Neuronal stem cell (in vitro differentiated cells): ENCODE data around the gene ZNF345.

Experiments used
- DNase-seq: peaks from one replicate; pipeline ENCODE4 v3.0.0-alpha.2; 2013; ENCODE audit warnings: low spot score
- H2AFZ ChIP-seq: one replicate; pipeline ENCODE4 v1.6.1; 2013; ENCODE audit warnings: mild to moderate bottlenecking, low read length, inconsistent platforms
- H2AK5ac ChIP-seq: 2 replicates; pipeline ENCODE4 v1.6.1; 2013; ENCODE audit warnings: low read depth, mild to moderate bottlenecking, inconsistent platforms, low read length, moderate library complexity, mixed read lengths
- H2BK120ac ChIP-seq: 2 replicates; pipeline ENCODE4 v1.6.1; 2013; ENCODE audit warnings: low read depth, mild to moderate bottlenecking, inconsistent platforms, low read length, moderate library complexity, mixed read lengths
- H2BK12ac ChIP-seq: one replicate; pipeline ENCODE4 v1.6.1; 2013; ENCODE audit warnings: low read length, inconsistent platforms
- H2BK15ac ChIP-seq: 2 replicates; pipeline ENCODE4 v1.6.1; 2013; ENCODE audit warnings: mild to moderate bottlenecking, low read length, inconsistent platforms, mixed read lengths
- H2BK5ac ChIP-seq: one replicate; pipeline ENCODE4 v1.6.1; 2013; ENCODE audit warnings: inconsistent platforms, mild to moderate bottlenecking, low read length, moderate library complexity
- H3K14ac ChIP-seq: one replicate; pipeline ENCODE4 v1.6.1; 2013; ENCODE audit warnings: low read length, inconsistent platforms
- H3K18ac ChIP-seq: 2 replicates; pipeline ENCODE4 v1.6.1; 2013; ENCODE audit warnings: low read length, inconsistent platforms
- H3K23ac ChIP-seq: 2 replicates; pipeline ENCODE4 v1.6.1; 2013; ENCODE audit warnings: low read depth, mild to moderate bottlenecking, mixed read lengths, low read length, inconsistent platforms; ENCODE audit not compliant: poor library complexity
- H3K27ac ChIP-seq: replicated peaks from 3 replicates; pipeline ENCODE4 v1.5.1; 2013; ENCODE audit warnings: low read length, inconsistent platforms
- H3K27me3 ChIP-seq, 3 experiments: 2 replicates each; pipeline ENCODE4 v1.6.1; 2013; ENCODE audit warnings: low read length in 3 of 3, mild to moderate bottlenecking in 2 of 3, inconsistent platforms in 1 of 3, low read depth in 1 of 3, mixed read lengths in 1 of 3, moderate library complexity in 1 of 3; ENCODE audit not compliant: control insufficient read depth in 3 of 3, insufficient read depth in 3 of 3
- H3K36me3 ChIP-seq, 2 donors: replicated peaks in 1 of 2; 2 replicates each; pipeline ENCODE4 v1.6.1; 2013; ENCODE audit warnings: low read length in 2 of 2; ENCODE audit not compliant: control insufficient read depth in 2 of 2, insufficient read depth in 2 of 2
- H3K4ac ChIP-seq: 2 replicates; pipeline ENCODE4 v1.6.1; 2013; ENCODE audit warnings: inconsistent platforms, mild to moderate bottlenecking, low read length, moderate library complexity
- H3K4me1 ChIP-seq, 2 donors: 1 replicate in 1 of 2; 2 replicates in 1 of 2; pipeline ENCODE4 v1.6.1; 2013; ENCODE audit warnings: low read length in 2 of 2, low read depth in 1 of 2; ENCODE audit not compliant: control insufficient read depth in 2 of 2, insufficient read depth in 1 of 2
- H3K4me2 ChIP-seq: one replicate; pipeline ENCODE4 v1.6.1; 2013; ENCODE audit warnings: mild to moderate bottlenecking, low read length, inconsistent platforms; ENCODE audit not compliant: insufficient read depth, poor library complexity, severe bottlenecking
- H3K4me3 ChIP-seq, 2 donors: 2 replicates each; pipeline ENCODE4 v1.5.1; 2013; ENCODE audit warnings: low read length in 2 of 2, mild to moderate bottlenecking in 2 of 2, inconsistent platforms in 1 of 2, moderate library complexity in 1 of 2
- H3K79me1 ChIP-seq: one replicate; pipeline ENCODE4 v1.6.1; 2013; ENCODE audit warnings: low read depth, mild to moderate bottlenecking, inconsistent platforms, low read length, moderate library complexity
- H3K9ac ChIP-seq: one replicate; pipeline ENCODE4 v1.6.1; 2013; ENCODE audit warnings: mild to moderate bottlenecking, low read depth, low read length, inconsistent platforms; ENCODE audit not compliant: poor library complexity
- H3K9me3 ChIP-seq, 2 donors: replicated peaks in 1 of 2; 2 replicates each; pipeline versions ENCODE3 to v1.6.1; 2013; ENCODE audit warnings: low read length in 2 of 2, mild to moderate bottlenecking in 2 of 2, inconsistent platforms in 1 of 2, low read depth in 1 of 2, mixed read lengths in 1 of 2, moderate library complexity in 1 of 2; ENCODE audit not compliant: control insufficient read depth in 2 of 2, insufficient read depth in 1 of 2
- H4K8ac ChIP-seq: one replicate; pipeline ENCODE4 v1.6.1; 2013; ENCODE audit warnings: low read depth, mild to moderate bottlenecking, inconsistent platforms, low read length, moderate library complexity
- H4K91ac ChIP-seq: one replicate; pipeline ENCODE4 v1.6.1; 2013; ENCODE audit warnings: low read length, low read depth, mild to moderate bottlenecking, inconsistent platforms; ENCODE audit not compliant: poor library complexity
- WGBS, 2 donors: extraction: QIAGEN DNeasy Blood & Tissue Kit; methylation state at CpG; one replicate each; pipeline ENCODE4 v1.1.7; 2013; ENCODE audit warnings: missing lambda C conversion rate in 2 of 2, mixed read lengths in 1 of 2; ENCODE audit not compliant: insufficient read length in 2 of 2, insufficient replicate concordance in 1 of 2; ENCODE audit errors: extremely low coverage in 2 of 2; 5-methylcytosine and 5-hydroxymethylcytosine counted together

ZNF345 gene

GRCh38 chr19:36821758-36822157 is 28.9 kb upstream of the ZNF345 start:
- no peaks in the 10 kb centered on the region for H3K4me1 ChIP-seq
- no CpG with 5 or more reads among the region's 5 CpGs for WGBS, 2 donors
- H3K14ac ChIP-seq: no peak overlapping the region
- H2AFZ ChIP-seq: no peak overlapping the region
- H2AK5ac ChIP-seq: no peak overlapping the region
- H3K4me3 ChIP-seq: no peak overlapping the region
- H3K4ac ChIP-seq: no peak overlapping the region
- H3K23ac ChIP-seq: no peak overlapping the region
- no peak overlapping the region for H3K18ac ChIP-seq
- H3K79me1 ChIP-seq: no peaks in the 10 kb centered on the region
- no peak overlapping the region for H4K8ac ChIP-seq
- peaks cover 38 to 95% of the 10 kb centered on the region in 2 donors for H3K9me3 ChIP-seq
- H2BK120ac ChIP-seq: no peak overlapping the region
- H2BK15ac ChIP-seq: no peak overlapping the region
- H3K27me3 ChIP-seq: no peaks in the 10 kb centered on the region
- H4K91ac ChIP-seq: no peak overlapping the region
- H3K27ac ChIP-seq: no peak overlapping the region
- H2BK12ac ChIP-seq: no peak overlapping the region
- no peak for DNase-seq
- H3K4me2 ChIP-seq: no peak overlapping the region
- no peak overlapping the region for H3K9ac ChIP-seq
- H2BK5ac ChIP-seq: no peak overlapping the region
- peaks cover 26 to 78% of the 10 kb centered on the region in 2 donors for H3K36me3 ChIP-seq

GRCh38 chr19:36833430-36833829 is 17.2 kb upstream of the ZNF345 start:
- H3K9ac ChIP-seq: no peak overlapping the region

GRCh38 chr19:36837176-36837905 is 13.3 kb upstream of the ZNF345 start:
- Histone ChIP-seq H2BK120ac (no peak overlapping the region), H2BK5ac (no peak overlapping the region), H3K4me1 (peaks cover 0 to 1% of the 10 kb centered on the region in 2 donors), H3K4me2 (peak overlapping the region; percentile 71), H2AFZ (peak overlapping the region; percentile 88), H3K9me3 (peaks cover 6 to 65% of the 10 kb centered on the region in 2 donors), H3K4ac (no peak overlapping the region), H4K8ac (peak overlapping the region; percentile 83), H3K79me1 (peaks cover 3% of the 10 kb centered on the region), H3K9ac (peak overlapping the region; percentile 91), H3K14ac (no peak overlapping the region), H2BK15ac (no peak overlapping the region), H3K23ac (no peak overlapping the region), H3K36me3 (peaks cover 5 to 48% of the 10 kb centered on the region in 2 donors), H4K91ac (no peak overlapping the region), H3K4me3 (peak overlapping the region; percentile 62 to 96), H2BK12ac (no peak overlapping the region), H2AK5ac (no peak overlapping the region), H3K27me3 (no peaks in the 10 kb centered on the region), H3K27ac (no peak overlapping the region), H3K18ac (no peak overlapping the region)
- DNase-seq: no peak
- WGBS, 2 donors: 90 to 100% methylated on average over 1 of the region's 8 CpGs

More at GRCh38 chr19:36833430-36833829, 17.2 kb upstream of the ZNF345 start:
- no peak overlapping the region for H2BK5ac ChIP-seq
- no peak overlapping the region for H4K8ac ChIP-seq
- H3K27ac ChIP-seq: no peak overlapping the region
- no peak overlapping the region for H3K4ac ChIP-seq
- H2AK5ac ChIP-seq: no peak overlapping the region
- no peak overlapping the region for H3K23ac ChIP-seq
- no peaks in the 10 kb centered on the region for H3K27me3 ChIP-seq
- no peak overlapping the region for H3K4me2 ChIP-seq
- no peak overlapping the region for H4K91ac ChIP-seq
- peaks cover 0 to 1% of the 10 kb centered on the region in 2 donors for H3K4me1 ChIP-seq
- H3K14ac ChIP-seq: no peak overlapping the region
- no peak overlapping the region for H3K18ac ChIP-seq
- no peak overlapping the region for H3K4me3 ChIP-seq
- H3K79me1 ChIP-seq: no peaks in the 10 kb centered on the region
- no peak for DNase-seq
- H2AFZ ChIP-seq: no peak overlapping the region
- H2BK12ac ChIP-seq: no peak overlapping the region
- no CpG with 5 or more reads among the region's 2 CpGs for WGBS, 2 donors
- H2BK15ac ChIP-seq: no peak overlapping the region
- H3K36me3 ChIP-seq: peaks cover 11 to 43% of the 10 kb centered on the region in 2 donors
- peaks cover 19 to 81% of the 10 kb centered on the region in 2 donors for H3K9me3 ChIP-seq
- no peak overlapping the region for H2BK120ac ChIP-seq

- peaks cover 4 to 62% of the 10 kb centered on the region in 2 donors for H3K9me3 ChIP-seq
Measured at GRCh38 chr19:36837906-36838783, 12.5 kb upstream of the ZNF345 start, which contains the start of gene ZNF790. TSS of gene ZNF790 (minus strand) at chr19:36838387. CDS start at chr19:36825619, 12,768 bp downstream.

More at GRCh38 chr19:36837906-36838783, 12.5 kb upstream of the ZNF345 start, which contains the start of gene ZNF790:
- Histone ChIP-seq H3K18ac (peak within 1 kb of the TSS; percentile 97), H4K91ac (no peak within 1 kb of the TSS), H3K79me1 (peaks cover 3% of the 10 kb centered on the region), H2AFZ (peak within 1 kb of the TSS; percentile 88), H3K4me3 (peak within 1 kb of the TSS; percentile 62 to 96), H2BK15ac (peak within 1 kb of the TSS; percentile 62), H3K27ac (peak within 1 kb of the TSS; percentile 86), H2BK120ac (no peak within 1 kb of the TSS), H4K8ac (peak within 1 kb of the TSS; percentile 83), H2AK5ac (peak within 1 kb of the TSS; percentile 66), H3K23ac (peak within 1 kb of the TSS; percentile 94), H3K14ac (peak within 1 kb of the TSS; percentile 58), H3K36me3 (peaks cover 3 to 46% of the 10 kb centered on the region in 2 donors), H3K4me1 (peaks cover 0 to 1% of the 10 kb centered on the region in 2 donors), H2BK5ac (peak within 1 kb of the TSS; percentile 96), H3K4ac (no peak within 1 kb of the TSS), H2BK12ac (no peak within 1 kb of the TSS), H3K4me2 (peak within 1 kb of the TSS; percentile 71), H3K27me3 (no peaks in the 10 kb centered on the region), H3K9ac (peak within 1 kb of the TSS; percentile 91)
- WGBS, 2 donors: no CpG with 5 or more reads among the region's 56 CpGs
- DNase-seq: peak; percentile 90
